Effector memory CD4-positive, alpha-beta T cell (primary cell): ENCODE results near the gene CXCR4.

Experiments used
- DNase-seq, 3 donors: peaks; one replicate each; pipeline ENCODE4 v3.0.0-alpha.2; 2020
- H3K27ac ChIP-seq: 2 replicates; pipeline ENCODE4 v1.7.0; 2013; ENCODE audit warnings: mild to moderate bottlenecking, low read length, moderate library complexity; ENCODE audit not compliant: insufficient read depth, poor library complexity, severe bottlenecking
- H3K27me3 ChIP-seq: replicated peaks from 2 replicates; pipeline ENCODE4 v1.7.0; 2013; ENCODE audit warnings: mild to moderate bottlenecking, low read length; ENCODE audit not compliant: insufficient read depth, control insufficient read depth, poor library complexity, severe bottlenecking
- H3K36me3 ChIP-seq: 2 replicates; pipeline ENCODE4 v1.7.0; 2013; ENCODE audit warnings: mild to moderate bottlenecking, low read length, moderate library complexity; ENCODE audit not compliant: control insufficient read depth, insufficient read depth
- H3K4me1 ChIP-seq: 2 replicates; pipeline ENCODE4 v1.7.0; 2013; ENCODE audit warnings: low read length, mild to moderate bottlenecking; ENCODE audit not compliant: control insufficient read depth, insufficient read depth, poor library complexity, severe bottlenecking
- H3K4me3 ChIP-seq: 2 replicates; pipeline ENCODE4 v1.7.0; 2013; ENCODE audit warnings: low read length, low read depth, mild to moderate bottlenecking; ENCODE audit not compliant: insufficient read depth, poor library complexity, severe bottlenecking
- H3K9me3 ChIP-seq: 2 replicates; pipeline ENCODE4 v1.7.0; 2013; ENCODE audit warnings: mild to moderate bottlenecking, low read length, moderate library complexity; ENCODE audit not compliant: control insufficient read depth

CXCR4 gene

DNA sequence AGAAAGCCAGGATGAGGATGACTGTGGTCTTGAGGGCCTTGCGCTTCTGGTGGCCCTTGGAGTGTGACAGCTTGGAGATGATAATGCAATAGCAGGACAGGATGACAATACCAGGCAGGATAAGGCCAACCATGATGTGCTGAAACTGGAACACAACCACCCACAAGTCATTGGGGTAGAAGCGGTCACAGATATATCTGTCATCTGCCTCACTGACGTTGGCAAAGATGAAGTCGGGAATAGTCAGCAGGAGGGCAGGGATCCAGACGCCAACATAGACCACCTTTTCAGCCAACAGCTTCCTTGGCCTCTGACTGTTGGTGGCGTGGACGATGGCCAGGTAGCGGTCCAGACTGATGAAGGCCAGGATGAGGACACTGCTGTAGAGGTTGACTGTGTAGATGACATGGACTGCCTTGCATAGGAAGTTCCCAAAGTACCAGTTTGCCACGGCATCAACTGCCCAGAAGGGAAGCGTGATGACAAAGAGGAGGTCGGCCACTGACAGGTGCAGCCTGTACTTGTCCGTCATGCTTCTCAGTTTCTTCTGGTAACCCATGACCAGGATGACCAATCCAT is 2.7 kb downstream of the CXCR4 start:
- peak overlapping the region; percentile 83 for H3K4me3 ChIP-seq
- no peaks in the 10 kb centered on the region for H3K9me3 ChIP-seq
- no peaks in the 10 kb centered on the region for H3K27me3 ChIP-seq
- peak in 1 of 3 donors; percentile 16 for DNase-seq
- peaks cover 33% of the 10 kb centered on the region for H3K36me3 ChIP-seq
- H3K4me1 ChIP-seq, result peaks cover 20% of the 10 kb centered on the region
- H3K27ac ChIP-seq, result peak overlapping the region; percentile 95

DNA sequence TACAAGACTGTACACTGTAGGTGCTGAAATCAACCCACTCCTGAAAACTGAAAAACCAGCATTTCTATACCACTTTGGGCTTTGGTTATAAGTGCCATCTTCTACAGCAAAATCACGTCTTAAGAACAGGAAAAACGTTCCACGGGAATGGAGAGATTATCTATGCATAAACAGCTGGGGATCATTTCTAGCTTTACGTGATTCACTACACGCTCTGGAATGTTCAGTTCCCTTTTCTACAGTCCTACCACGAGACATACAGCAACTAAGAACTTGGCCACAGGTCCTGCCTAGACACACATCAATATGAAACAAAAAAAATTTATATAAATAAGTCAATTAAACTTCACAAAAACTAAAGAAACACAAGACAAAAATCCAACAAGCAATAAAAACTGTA is 3.6 kb downstream of the CXCR4 start:
- no peaks in the 10 kb centered on the region for H3K9me3 ChIP-seq
- H3K27ac ChIP-seq, result no peak overlapping the region
- peaks cover 17% of the 10 kb centered on the region for H3K4me1 ChIP-seq
- H3K36me3 ChIP-seq, result peaks cover 33% of the 10 kb centered on the region
- H3K4me3 ChIP-seq, result peak overlapping the region; percentile 21
- H3K27me3 ChIP-seq, result no peaks in the 10 kb centered on the region
- no peak for DNase-seq

DNA sequence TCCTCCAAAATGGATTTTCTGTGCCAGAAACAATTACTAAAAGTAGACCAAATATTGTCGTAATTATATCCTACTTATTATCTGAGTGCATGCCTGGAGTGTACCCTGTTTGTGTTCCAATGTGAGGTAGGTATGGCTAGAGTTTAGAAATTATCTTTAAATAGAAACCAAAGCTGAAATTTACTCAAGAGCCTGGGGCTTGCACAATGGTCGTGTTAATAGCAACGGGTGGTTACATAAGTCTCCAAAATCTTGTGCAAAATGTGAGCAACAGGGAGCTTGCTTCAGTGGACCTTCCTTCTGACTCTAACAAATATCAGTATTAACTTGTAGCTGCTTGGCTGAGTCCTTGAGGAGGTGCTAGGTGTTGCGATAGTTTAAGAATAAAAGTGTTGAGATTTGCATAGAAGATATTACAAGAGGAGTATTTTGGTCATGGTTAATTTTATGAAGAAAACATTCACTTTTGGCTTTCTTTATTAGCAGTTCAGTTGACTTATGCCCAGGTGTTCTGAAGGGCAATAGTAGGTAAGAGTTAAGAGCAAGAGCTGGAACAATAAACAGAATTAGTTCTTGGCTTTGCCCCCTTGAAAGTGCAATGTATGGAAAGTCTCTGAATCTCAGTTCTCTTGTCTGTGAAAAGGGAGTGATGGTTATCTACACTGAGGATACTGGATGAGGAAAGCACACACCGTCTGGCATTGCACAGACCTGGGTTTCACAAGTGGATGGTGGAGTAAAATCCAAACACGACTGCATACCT is 4.6 kb downstream of the CXCR4 start:
- H3K9me3 ChIP-seq, result no peaks in the 10 kb centered on the region

DNA sequence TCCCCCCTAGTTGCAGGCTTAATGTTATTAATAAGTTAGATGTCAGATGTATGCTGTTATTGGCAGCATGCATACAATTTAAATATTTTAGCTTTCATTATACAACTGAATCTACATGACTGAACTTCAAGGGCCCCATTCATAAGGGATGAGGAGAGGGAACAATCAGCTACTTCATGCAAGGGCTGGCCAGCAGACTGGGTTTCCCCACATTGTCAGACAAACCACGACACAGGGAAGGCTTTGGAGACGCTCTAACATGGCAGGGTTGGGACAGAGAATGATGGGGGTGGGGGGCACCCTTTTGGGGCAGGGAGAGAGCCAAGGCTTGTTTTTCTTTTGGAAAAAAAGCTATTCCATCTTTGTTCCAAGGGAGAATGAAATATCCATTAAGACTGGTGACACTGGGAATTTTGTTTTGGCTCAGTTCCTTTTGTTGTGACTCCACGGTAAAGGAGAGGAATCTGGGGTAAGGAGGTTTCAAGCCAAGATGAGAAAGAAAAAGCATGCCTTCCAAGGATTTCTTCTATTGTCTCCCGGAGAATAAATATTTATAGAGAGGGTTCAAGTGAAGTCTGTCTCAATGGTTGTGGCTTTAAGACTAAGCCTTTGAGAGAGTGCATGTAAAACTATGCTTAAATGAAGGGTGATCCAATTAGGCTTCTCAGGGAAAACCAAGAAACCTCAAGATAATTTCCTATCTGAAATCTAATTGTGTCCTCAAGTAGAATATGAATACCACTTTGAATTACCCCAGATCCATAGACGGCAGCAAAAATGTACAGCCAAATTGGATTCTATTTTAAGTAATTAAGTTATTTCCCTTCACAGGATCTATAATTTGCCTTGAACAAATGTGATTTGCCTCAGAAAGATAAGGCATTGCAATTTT is 5.4 kb downstream of the CXCR4 start:
- no peaks in the 10 kb centered on the region for H3K27me3 ChIP-seq
- peaks cover 10% of the 10 kb centered on the region for H3K4me1 ChIP-seq
- H3K9me3 ChIP-seq, result no peaks in the 10 kb centered on the region
- peaks cover 33% of the 10 kb centered on the region for H3K36me3 ChIP-seq
- H3K27ac ChIP-seq, result no peak overlapping the region
- DNase-seq, result no peak
- no peak overlapping the region for H3K4me3 ChIP-seq

More for the DNA sequence above, 4.6 kb downstream of the CXCR4 start:
- H3K36me3 ChIP-seq, result peaks cover 33% of the 10 kb centered on the region
- H3K27me3 ChIP-seq, result no peaks in the 10 kb centered on the region
- no peak for DNase-seq
- H3K4me3 ChIP-seq, result no peak overlapping the region
- H3K4me1 ChIP-seq, result peaks cover 10% of the 10 kb centered on the region
- H3K27ac ChIP-seq, result no peak overlapping the region

DNA sequence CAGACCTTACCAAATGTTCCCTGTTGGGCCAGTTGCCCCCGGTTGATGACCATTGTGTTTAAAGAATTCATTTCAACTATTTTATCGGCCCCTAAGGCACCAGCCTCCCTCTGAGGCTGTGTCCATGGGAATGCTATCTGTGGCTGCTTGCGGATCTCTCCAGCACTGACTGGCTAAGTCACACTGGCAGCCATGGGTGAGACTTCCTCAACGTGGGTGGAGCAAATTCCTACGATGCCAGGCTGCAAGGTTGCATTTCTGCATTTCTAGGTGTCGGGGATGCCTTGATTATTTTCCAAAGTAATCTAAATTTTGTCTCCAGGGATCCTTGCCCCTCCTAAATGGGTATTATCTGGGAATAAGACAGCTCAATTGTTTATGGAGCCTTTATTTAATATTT is 6.2 kb downstream of the CXCR4 start:
- Histone ChIP-seq H3K4me3 (no peak overlapping the region), H3K27me3 (no peaks in the 10 kb centered on the region)
- no peak for DNase-seq

DNA sequence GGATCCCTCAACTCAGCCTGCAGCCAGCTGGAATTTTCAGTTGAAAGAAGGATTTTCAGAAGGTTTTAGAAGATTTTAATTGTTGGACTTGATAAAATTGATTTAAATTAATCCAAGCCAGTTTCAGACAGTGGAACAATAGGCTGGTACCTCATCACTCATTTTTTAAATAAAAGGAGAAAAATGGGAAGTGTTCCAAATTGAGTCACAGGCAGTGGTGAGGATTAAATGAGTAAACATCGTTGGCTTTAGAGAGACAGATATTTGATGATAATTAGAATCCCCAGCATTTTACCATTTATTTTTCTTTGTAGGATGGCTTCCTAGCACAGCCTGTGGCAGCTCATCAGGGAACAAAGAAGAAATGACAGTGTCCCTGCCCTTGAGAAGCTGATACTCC is 7.4 kb downstream of the CXCR4 start:
- Histone ChIP-seq H3K4me3 (no peak overlapping the region), H3K4me1 (peaks cover 7% of the 10 kb centered on the region), H3K27me3 (no peaks in the 10 kb centered on the region), H3K9me3 (no peaks in the 10 kb centered on the region), H3K27ac (no peak overlapping the region), H3K36me3 (peaks cover 20% of the 10 kb centered on the region)
- no peak for DNase-seq

More for the DNA sequence above, 6.2 kb downstream of the CXCR4 start:
- no peak overlapping the region for H3K27ac ChIP-seq
- peaks cover 10% of the 10 kb centered on the region for H3K4me1 ChIP-seq
- peaks cover 31% of the 10 kb centered on the region for H3K36me3 ChIP-seq
- H3K9me3 ChIP-seq, result no peaks in the 10 kb centered on the region

DNA sequence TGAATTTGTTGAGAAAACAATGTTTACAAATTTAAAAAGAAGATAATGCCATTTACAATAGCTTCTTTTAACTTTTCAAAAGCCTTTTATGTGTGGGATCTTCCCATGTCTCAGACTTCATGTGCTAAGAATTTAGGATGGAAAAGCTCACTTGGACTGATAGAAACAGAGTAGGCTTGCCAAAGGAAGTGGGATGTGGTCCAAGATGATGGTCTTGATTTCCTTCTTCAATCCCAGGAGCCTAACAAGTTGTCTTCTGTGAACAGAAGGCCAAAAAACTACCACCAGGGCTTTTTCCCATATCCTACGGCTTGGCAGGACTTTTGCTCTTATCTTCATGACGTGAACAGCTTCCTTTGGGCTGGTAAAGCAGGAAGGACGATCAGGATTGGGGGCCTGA is 9.5 kb downstream of the CXCR4 start:
- Histone ChIP-seq H3K27me3 (no peaks in the 10 kb centered on the region), H3K4me1 (no peaks in the 10 kb centered on the region)

DNA sequence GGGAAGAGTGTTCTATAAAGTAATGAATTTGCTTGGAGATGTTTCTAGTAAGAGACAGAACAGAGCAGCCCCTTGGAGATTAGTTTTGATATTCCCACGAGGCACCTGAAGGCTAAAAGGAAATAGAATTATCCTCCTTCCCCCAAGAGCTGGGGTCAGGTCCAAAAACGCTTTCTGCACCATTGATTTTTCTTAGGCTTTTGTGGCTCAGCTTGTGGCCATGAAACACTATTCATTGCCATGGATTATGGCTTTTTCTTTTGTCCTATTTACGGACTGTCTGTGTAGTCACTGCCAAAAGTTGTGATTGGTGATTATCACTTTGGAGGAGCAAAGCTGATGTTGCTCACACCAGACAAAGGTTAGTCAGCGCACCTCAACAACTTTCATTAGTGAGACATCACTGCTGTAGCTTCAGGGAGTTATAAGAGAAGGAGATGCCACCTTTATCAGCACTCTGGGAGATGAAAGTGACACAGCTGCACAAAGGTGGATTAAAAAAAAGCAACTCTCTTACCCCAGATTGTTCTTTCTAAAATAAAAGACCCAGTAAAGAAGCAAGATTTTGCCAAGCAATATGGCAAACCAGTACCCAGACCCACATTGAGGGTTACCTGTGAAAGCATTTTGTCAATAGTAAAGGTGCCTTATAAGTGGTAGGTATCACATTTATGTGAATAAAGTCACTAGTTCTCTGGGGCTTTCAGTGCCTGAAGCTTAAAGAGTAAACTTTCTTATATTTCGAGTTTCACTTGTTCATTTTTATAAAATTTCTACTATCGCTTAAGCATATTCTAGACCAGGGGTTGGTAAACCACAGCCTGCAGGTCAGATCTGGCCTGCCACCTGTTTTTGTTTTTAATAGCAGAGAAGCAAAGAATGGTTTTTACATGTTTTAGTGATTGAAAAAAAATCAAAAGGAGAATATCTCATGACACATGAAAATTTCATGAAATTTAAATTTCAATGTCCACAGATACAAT is 10.6 kb downstream of the CXCR4 start:
- Histone ChIP-seq H3K27ac (no peak overlapping the region), H3K27me3 (no peaks in the 10 kb centered on the region)

More for the DNA sequence above, 9.5 kb downstream of the CXCR4 start:
- no peak overlapping the region for H3K4me3 ChIP-seq
- DNase-seq, result no peak
- H3K9me3 ChIP-seq, result no peaks in the 10 kb centered on the region
- H3K27ac ChIP-seq, result no peak overlapping the region
- H3K36me3 ChIP-seq, result no peaks in the 10 kb centered on the region

DNA sequence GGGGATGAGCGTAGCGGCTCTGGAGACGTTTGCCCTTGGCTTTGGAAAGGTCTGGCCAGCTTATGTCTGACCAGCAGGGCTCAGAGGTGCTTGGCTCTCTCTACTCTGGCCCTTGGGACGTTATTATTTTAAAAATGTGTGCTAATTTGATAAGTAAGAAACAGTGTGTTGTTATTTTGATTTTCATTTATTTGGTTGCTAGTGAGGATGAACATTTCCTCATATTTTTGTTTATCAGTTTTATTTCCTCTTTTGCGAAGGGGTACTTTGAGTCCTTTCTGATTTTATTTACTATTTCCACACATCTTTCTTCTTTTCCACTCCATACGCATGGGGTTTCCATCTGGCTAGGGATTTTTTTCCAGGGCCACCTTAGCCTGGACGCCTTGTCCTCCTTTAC is 11.4 kb downstream of the CXCR4 start:
- H3K36me3 ChIP-seq, result no peaks in the 10 kb centered on the region
- H3K27ac ChIP-seq, result no peak overlapping the region
- H3K4me3 ChIP-seq, result no peak overlapping the region
- no peak for DNase-seq
- H3K4me1 ChIP-seq, result no peaks in the 10 kb centered on the region
- H3K9me3 ChIP-seq, result no peaks in the 10 kb centered on the region
- H3K27me3 ChIP-seq, result no peaks in the 10 kb centered on the region

More for the DNA sequence above, 10.6 kb downstream of the CXCR4 start:
- H3K9me3 ChIP-seq, result no peaks in the 10 kb centered on the region
- H3K4me3 ChIP-seq, result no peak overlapping the region
- no peaks in the 10 kb centered on the region for H3K4me1 ChIP-seq
- no peaks in the 10 kb centered on the region for H3K36me3 ChIP-seq
- no peak for DNase-seq
